ENCODE data around the gene PPP2R2B.
A peak's percentile ranks its signal among the peaks of the same experiment; 100 is the strongest.

The PPP2R2B gene

DNA sequence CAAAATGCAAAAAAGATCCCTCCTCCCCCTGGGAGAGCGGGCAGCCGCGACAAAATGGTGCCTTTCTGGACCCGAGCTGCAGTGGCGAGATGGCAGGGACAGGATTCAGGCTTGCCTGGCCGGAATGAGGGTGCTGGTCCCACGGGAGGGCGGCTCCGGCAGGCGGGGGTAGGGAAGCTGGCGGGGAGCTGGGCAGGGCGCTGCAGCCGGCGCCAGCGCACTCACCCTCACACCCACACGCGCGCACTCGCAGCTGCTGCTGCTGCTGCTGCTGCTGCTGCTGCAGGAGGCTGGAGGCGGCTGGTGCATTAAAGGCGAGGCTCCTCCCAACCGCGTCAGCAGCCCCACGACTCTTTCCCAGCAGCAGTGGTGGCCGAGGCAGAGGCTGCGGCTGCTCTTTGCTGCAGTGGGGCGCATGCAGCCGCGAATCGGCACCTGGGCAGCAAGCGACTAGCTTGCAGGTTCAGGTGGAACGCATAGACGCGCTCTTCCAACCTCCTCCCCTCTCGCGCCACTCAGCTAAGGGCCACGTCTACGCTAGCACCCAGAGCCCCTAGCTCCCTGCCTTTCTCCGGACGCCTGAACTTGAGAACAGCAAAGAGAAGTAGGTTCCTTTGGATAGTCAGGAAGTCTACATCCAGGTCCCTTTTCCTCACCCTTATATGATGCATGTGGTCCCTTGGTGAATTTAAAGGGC is at the start of gene PPP2R2B:
Gene PPP2R2B (minus strand): TSS at position 282 of the 697 bp plus-strand sequence.
- DNase-seq: peak; percentile 48

DNA sequence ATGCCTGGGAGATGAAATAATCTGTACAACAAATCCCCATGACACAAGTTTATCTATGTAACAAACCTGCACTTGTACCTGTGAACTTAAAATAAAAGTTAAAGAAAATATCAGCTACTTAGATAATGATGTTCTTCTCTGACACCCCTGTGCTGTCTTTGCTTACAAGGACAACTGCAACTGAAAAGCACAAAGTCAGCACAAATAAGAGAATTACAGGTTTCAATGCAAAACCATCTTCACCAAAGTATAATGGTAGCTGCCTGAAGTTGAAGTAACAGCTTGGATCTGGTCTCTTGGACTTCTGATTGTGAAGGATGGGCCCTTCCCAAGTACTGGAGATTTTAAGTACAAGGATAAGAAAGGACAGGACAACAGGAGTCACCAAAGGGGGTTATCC is 45.6 kb upstream of the PPP2R2B start:
- DNase-seq: no peak

DNA sequence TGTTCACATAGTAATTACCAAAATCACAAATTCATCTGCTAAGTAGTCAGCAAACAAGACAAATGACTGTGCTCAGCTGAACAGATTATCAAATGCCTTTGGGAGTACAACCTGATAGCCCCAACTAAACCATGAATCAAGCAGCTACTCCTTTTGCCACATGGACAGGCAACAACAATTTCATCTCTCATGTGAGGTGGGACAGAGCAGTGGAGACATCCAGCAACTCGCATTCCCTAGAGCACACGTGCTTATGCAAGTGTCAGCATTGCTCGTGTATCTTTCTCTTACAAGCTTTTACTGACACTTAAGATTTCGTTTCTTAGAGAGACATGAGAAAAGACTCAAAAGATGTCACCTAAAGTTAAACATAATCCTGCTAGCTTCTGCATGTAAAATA is 42.7 kb upstream of the PPP2R2B start:
- no peak for DNase-seq

DNA sequence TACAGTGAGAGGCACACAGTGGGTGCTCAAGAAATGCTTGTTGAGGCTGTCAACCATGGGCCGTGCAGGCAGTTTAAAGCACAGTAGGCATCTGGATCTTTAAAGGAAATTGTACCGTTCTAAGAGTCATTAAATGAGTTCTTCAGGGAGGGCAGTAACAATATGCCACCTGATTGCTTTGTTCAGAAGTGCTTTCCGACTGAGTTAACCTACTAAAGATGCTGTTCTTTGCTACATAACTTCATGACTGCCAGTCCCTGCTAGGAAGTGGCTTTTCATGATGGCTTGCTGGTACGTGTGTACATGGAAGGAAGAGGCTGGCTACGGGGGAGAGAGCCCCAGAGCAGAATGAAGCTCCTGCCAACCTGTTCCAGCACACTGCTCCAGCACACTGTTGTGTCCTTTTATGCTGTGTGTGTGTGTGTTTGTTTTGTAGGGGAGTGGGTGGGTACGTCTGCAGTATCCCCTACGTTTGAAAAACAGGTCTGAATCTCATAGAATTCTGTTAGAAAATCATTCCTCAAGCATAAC is 41.9 kb upstream of the PPP2R2B start:
- DNase-seq: no peak

DNA sequence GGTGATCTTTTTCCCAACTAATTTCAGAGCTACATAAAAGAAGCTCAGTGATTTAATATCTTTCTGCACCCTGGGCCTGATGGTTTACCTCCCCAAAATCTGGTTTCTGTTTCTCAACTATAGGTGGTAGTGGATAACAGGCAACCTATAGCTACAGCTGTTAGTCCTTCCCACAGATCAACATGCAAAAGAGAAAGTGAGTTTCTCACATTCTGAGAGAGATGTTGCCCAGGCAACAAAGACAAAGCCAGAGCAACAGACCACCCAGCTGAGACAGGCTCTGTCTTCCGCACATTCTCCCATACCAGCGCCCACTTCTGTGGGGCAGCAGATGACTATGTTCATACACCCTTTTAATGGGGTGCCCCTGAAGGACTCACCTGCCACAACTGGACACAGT is 40.7 kb upstream of the PPP2R2B start:
- DNase-seq: no peak

DNA sequence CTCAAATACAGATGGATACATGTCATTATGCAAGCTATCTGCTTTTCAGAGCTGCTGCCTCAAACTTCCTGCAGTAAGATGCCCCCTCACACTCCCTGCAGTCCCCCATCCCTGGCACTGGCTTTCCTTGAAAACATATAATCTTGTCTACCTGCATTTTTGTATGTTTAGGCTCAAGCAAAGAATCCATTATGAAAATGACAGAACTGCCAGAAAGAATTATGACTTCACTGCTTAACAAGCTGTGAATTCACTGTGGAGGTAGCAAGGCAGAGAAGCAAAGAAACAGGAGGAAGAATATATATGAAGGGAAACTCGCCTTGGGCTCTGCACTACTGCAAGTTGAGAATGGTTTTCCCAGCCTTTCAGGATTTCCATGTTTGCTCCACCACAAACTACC is 39.4 kb upstream of the PPP2R2B start:
- no peak for DNase-seq

DNA sequence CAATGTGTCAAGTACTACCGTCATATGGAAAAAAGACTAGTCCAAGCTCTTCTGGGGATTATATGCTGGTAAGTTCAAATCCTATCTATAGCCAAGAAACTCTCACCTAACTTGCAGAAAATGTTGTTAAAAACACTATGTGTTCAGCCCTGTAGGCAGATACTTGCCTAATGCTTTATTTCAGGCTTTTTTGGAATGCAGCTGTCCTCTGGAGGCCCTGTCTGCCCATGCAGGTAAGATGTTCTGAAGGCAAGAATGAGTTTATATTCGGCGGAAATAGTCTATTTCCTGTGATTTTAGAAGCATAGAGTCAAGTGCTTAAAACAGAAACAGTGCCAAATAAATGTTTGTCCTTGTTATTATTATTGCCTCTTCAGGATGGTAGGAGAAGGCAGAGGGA is 34.3 kb upstream of the PPP2R2B start:
- no peak for DNase-seq

DNA sequence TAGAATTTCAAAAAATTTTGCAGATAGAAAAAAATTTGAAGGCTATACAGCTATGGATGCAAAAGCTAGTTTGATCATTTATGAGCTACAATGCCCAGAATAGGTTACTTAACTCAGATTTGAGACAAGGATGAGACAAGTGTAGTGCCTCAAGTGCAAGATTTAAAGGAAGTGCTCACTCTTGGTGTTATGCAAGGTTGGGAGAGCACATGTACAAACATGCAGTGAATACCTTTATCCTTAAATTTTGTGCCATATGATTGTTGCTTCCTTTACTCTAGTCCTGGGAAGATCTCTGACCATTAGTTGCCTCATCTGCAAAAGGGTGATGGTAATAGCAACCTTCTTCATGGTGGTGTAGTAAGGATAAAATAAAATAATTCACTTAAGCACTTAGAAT is 31.7 kb upstream of the PPP2R2B start:
- no peak for DNase-seq

DNA sequence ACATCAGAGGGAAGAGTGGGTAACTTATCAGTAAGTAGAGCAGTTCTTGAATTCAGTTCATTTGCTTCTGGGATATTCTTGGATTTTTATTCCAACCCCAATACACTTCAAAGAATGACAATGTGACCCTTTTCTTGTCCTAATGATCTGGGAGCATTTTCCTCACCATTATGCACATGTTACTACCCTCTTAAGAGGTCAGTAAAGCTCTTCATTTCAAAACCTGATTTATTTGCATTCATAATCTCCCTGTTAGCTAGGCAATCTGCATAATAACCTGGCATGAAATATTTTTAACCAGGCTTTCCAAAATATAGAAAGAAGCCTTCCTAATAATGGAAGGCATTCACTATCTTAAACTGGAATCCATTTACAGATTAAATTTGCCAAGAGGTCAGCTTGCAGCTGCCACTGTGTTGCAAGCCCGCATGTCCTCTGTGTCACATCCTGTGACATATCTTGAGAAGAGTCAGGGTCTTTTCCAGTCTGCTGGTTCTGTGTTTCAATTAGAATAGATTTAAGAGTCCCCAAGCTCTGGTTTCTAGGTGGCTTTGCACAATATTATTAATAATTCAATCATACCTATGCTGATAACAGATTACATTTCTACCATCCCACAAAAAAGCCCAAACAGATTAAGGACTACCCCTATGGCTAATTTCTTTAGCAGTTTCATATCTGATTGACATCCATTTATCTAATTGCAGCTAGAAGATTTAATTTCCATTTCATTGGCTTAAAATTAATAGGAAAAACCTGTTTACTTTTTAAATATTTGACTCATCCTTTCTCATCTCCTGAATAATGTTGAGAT is 30.9 kb upstream of the PPP2R2B start:
- DNase-seq: no peak

DNA sequence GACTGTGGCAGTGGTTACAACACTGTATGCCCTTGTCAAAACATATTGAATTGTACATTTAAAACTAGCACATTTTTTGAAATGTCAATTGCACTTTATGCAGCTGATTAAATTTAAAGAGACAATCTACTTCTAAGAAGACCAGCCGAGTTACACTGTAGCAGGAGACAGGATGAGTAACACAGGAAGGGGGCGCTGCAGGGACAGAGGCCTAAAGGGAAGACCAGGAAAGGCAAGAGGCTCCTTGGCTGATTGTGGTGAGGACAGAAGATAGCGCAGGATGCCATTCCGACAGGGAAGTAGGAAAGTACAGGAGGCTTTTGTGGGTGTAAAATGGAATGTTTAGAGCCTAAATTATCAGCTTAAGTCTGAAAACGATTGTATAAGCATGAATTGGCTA is 28.2 kb upstream of the PPP2R2B start:
- no peak for DNase-seq

DNA sequence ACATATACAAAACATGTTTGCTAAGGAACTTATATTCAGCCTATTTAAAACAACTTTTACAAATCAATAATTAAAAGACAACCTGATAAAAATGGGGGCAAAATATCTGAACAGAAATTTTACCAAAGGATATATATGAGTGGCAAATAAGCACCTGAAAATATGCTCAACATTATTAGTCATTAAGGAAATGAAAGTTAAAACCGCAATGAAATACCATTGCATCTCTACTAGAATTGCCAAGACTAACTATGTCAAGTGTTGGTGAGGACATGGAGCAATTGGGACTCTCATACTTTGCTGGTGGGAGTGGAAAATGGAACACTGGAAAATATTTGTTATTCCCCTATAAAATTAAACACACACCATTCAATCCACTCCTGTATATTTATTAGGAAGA is 26.3 kb upstream of the PPP2R2B start:
- no peak for DNase-seq

DNA sequence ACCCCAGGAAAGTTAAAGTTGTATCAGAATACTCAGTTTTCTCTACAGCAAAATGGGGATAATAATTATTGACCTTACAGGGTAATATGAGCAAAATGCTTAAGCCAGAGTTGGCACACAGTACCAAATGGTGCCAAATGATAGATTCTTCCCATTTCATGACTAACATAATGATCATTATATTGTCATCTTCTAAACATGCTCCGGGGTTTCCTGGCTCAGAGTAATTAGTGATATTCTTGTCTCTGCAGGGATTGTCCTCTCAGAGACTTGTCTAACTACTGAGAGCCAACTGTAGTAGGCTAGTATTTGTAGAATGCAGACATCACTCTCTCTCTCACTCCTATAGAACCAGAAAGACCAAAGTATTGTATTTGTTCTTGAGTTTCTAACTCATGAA is 25.2 kb upstream of the PPP2R2B start:
- no peak for DNase-seq

DNA sequence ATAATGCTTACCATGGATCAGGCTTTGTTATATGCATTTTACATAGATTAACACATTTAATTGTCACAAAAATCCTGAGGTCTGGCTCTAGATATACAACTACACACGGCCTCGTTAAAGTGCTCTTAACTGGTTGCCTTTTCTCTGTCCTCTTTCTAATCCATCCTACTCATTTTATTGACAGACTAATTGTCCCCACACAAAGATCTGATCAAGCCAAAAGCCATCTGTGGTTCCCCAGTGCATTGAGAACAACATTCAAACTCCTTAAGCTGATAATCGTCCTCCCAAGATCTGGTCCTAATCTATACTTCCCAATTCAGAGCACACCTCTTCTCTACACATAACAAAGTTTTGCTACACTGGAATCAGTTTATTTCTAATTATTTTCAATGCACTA is 23.9 kb upstream of the PPP2R2B start:
- DNase-seq: no peak

DNA sequence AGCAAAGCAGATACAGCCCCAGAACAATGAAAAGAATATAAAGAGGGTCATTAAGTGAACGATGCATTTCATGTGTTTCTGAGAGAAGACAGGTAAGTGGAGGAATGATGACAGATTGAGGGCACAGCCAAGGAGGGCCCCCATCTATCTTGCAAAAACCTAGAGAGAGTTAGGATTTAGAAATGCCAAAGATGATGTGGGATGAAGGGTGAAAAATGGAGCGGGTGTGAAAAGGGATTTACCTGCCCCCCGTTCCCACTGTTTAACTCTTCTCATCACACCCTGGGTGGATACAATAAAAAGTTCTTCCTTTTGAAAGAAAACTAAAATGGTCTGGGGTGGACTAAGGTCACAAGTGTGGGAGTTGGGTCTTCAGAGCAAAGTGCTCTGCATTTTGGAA is 18.5 kb upstream of the PPP2R2B start:
- DNase-seq: no peak

DNA sequence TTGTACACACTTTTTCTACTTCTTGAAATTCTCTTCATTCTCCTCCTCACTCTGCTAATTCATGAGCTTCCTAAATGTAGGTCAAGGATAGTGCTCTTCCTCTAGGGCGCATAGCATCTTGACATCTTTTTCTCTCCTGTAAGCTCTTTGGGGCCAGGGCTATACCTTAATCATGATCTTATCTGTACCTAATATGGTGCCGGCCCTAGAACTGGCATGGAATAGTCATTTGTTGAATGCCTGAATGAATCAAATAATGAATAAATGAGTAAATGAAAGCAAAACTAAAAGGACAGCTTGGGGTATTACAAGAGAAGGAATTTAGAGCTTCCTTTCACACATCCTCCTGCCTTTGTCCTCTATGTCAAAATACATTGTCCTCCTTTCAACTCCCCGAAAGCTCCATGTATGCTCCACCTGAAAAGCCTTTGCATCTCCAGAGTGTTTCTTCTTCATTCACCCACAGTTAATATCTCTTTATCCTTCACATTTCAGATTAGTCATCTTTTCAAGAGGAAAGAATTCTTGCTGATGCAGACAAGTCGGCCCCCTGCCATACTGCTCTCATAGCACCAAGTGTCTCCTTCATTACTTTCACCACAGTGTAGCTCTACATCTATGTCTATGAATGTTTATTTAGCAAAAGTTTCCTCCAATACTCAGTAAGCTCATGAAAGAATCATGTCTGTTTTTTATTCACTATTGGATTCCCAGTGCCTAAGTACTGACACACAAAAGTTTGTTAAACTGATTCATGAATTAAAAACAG is 16.4 kb upstream of the PPP2R2B start:
- no peak for DNase-seq

DNA sequence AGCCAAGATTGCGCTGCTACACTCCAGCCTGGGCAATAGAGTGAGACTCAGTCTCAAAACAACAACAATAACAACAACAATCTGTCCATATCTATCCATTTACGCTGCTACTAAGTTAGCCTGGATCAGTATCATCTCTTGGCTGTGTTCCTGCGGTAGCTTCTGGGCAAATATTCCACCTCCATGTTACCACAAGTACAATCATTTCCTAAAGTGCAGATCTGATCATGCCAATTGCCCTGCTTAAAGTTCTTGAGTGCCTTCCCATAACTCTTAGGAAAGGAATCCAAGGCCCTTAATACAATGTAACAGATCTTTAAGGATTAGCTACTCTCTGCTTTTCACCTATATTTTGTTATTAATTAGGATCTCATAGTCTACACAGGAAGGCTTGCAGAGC is 15.4 kb upstream of the PPP2R2B start:
- no peak for DNase-seq

DNA sequence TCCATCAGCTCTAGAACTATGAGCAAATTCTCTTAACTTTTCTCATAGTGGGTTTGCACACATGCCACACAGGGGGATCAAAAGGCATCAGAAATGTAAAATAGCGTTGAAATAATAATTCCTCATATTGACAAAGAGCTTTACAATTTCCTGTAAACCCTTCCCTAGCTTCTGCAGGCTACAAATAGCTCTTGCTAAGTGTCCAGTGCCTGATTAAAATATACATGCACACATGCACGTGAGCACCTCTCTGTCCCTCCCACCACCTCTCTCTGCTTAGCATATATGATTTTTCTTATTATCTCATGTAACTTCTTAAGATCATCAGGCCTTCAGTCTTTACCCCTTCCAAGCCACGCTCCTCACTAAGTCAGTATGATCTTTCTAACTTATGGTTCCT is 13.7 kb upstream of the PPP2R2B start:
- no peak for DNase-seq

DNA sequence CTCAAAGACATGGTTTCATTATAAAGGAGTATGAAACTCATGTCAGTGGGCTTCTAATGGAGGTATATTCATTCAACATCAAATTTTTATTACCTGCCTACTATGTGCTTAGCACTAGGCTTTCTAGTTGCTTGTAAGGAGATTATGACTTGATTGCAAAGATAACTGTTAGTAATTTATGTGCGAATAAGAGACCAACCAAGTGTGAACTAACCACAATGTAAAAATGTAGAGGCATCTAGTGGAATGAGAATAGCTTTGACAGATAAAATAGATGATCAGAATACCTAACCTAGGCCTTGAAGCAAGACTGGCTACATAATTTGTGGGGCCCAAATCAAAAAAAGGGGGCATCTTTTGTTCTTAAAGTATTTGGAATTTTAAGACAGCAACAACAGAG is 13.0 kb upstream of the PPP2R2B start:
- no peak for DNase-seq

DNA sequence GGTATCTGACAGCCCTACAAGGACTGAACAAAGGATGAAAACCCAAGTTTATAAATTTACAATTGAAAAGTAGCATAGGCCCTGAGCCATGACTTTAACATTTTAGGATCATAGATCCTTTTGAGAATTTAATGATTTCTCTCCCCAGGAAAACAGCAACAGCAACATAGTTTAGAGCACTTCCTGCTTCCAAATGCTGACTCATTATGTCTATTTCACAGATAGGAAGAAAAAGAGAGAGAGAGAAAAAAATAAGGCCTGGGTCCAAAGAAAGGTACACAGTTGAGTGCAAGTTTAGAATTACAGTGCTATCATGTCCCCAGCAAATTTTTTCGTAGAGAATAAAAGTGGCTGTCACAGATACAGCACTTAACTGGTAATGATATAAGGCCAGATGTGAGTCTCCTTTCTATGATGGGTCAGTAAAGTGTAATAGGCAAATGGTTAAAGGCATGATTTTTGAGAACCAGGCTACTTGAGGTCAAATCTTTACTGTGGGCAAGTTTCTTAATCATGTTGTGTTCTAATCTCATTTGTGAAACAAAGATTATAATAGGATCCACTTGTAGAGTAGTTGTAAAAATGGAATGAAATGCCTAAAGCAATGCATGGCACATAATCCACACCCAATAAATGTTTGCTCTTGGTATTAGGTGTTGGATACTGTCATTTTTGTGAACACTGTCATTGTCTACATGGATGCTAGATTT is 12.3 kb upstream of the PPP2R2B start:
- DNase-seq: no peak

DNA sequence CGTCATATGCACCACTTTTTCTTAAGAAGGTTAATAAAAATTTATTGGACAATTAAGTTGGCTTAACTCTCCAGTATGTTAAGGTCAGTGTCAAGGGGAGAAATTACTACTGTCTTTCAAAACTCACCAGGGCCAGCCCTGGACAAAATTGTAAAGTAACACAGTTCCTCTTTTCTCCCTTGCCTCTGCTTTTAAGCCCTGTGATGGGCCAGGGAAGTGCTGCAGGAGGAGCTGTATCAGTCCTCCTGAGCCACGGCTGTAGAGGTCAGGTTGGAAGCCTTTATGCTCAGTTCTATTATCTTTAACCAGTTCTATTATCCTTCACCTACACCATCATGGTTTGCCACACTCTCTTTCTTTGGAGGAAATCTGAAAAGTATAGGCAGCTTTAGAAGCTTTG is 11.5 kb upstream of the PPP2R2B start:
- no peak for DNase-seq

DNA sequence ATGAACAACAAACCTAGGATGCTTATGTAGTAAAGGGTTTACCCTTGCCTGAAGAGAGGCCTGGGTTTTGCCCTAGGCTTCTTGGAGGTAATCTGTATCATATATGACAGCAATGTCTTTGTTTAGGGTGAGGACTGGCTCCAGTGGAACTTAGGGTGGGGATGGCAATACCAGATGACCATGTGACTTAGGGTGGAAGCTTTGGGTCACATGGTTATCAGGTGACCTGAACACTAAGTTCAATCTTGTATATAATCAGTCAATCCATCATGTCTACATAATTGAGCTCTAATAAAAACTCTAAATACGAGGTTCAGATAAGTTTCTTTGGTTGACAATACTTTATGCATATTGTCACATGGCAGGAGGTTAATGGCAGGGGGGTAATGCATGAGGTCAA is 10.6 kb upstream of the PPP2R2B start:
- DNase-seq: no peak

DNA sequence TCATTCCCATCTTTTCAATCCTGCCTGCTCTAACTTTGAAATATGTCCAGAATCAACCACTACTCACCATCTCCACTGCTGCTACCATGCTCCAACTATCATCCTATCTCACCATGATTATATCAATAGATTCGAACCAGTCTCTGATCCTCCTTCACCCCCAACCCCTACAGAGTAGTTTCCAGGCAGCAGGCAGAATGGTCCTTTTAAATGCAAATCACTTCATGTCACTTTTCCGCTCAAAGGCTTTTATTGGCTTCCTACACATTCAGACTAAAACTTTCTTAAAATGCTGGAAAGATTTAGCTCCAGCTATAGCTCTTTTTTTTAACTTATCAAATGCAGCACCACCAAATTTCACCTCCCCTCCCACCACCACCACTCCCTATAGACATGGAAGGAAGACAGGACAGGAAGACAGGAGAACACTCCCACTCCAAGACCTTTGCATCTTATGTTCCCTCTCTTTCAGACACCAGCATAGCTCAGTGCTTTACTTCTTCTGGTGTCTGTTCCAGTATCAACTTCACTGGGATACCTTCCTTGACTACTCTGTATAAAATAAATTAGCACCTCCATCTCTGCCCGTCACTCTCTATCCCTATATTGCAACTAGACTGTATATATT is 9.9 kb upstream of the PPP2R2B start:
- no peak for DNase-seq
